Keratinocyte (primary cell): ENCODE results near the gene MEGF11. TPM values are rescaled to one million over a fixed set of nuclear protein-coding genes. Genes with fewer than 3 reads are reported as not detected.

Source experiments
- DNase-seq: peaks from one replicate; pipeline ENCODE4 v3.0.0-alpha.2; 2011; ENCODE audit warnings: low read depth, missing footprints, low spot score
- FAIRE-seq: peaks from 2 replicates; lab custom pipeline; 2011; peaks lifted over from hg19 to GRCh38; lab: Jason Lieb, UNC
- H2AFZ ChIP-seq: 2 replicates; pipeline ENCODE4 v1.6.0; 2012; ENCODE audit warnings: low read length, control low read depth, inconsistent platforms; ENCODE audit not compliant: control insufficient read depth
- H3K27ac ChIP-seq: 2 replicates; pipeline ENCODE4 v1.5.1; 2011; ENCODE audit warnings: low read length; ENCODE audit not compliant: control insufficient read depth, insufficient read depth
- H3K27me3 ChIP-seq: 3 replicates; pipeline ENCODE4 v1.6.0; 2011; ENCODE audit warnings: low read length; ENCODE audit not compliant: control insufficient read depth, insufficient read depth; ENCODE audit errors: extremely low read depth
- H3K36me3 ChIP-seq, 2 experiments: 2 replicates in 1 of 2; 3 replicates in 1 of 2; pipeline ENCODE4 v1.5.1; 2011; ENCODE audit warnings: low read length in 2 of 2, mild to moderate bottlenecking in 1 of 2; ENCODE audit not compliant: control insufficient read depth in 2 of 2, insufficient read depth in 2 of 2; ENCODE audit errors: extremely low read depth in 1 of 2
- H3K4me1 ChIP-seq: 3 replicates; pipeline ENCODE4 v1.5.1; 2011; ENCODE audit warnings: low read length; ENCODE audit not compliant: control insufficient read depth, insufficient read depth; ENCODE audit errors: extremely low read depth
- H3K4me2 ChIP-seq: 3 replicates; pipeline ENCODE4 v1.6.0; 2011; ENCODE audit warnings: low read depth, low read length; ENCODE audit not compliant: control insufficient read depth, insufficient read depth; ENCODE audit errors: extremely low read depth
- H3K4me3 ChIP-seq, 3 experiments: fragments of 200-600 bp in 1 of 3; sonication (generic) in 1 of 3; 2 replicates in 2 of 3; 3 replicates in 1 of 3; pipeline ENCODE4 v1.5.1; 2011 to 2016; ENCODE audit warnings: low read length in 3 of 3, mild to moderate bottlenecking in 3 of 3, control low read depth in 2 of 3, inconsistent platforms in 1 of 3, low read depth in 1 of 3, mixed read lengths in 1 of 3, mixed run types in 1 of 3, moderate library complexity in 1 of 3; ENCODE audit not compliant: control insufficient read depth in 2 of 3, insufficient read depth in 2 of 3; ENCODE audit errors: extremely low read depth in 1 of 3
- H3K79me2 ChIP-seq: 2 replicates; pipeline ENCODE4 v1.6.0; 2012; ENCODE audit warnings: low read length; ENCODE audit not compliant: control insufficient read depth, insufficient read depth
- H3K9ac ChIP-seq: 3 replicates; pipeline ENCODE4 v1.6.0; 2011; ENCODE audit warnings: low read length; ENCODE audit not compliant: control insufficient read depth, insufficient read depth; ENCODE audit errors: extremely low read depth
- H3K9me1 ChIP-seq: 3 replicates; pipeline ENCODE4 v1.6.0; 2011; ENCODE audit warnings: low read length; ENCODE audit not compliant: control insufficient read depth, insufficient read depth; ENCODE audit errors: extremely low read depth
- H3K9me3 ChIP-seq: 2 replicates; pipeline ENCODE4 v1.5.1; 2012; ENCODE audit warnings: low read depth, low read length; ENCODE audit not compliant: control insufficient read depth
- H4K20me1 ChIP-seq: 3 replicates; pipeline ENCODE4 v1.6.0; 2011; ENCODE audit warnings: low read length; ENCODE audit not compliant: control insufficient read depth, insufficient read depth; ENCODE audit errors: extremely low read depth
- EZH2 ChIP-seq: IDR thresholded peaks from one replicate; pipeline ENCODE4 v1.6.1; 2012; ENCODE audit warnings: inconsistent platforms, mild to moderate bottlenecking, low read length, moderate library complexity
- dilution Hi-C: fragments of 300-500 bp; cut with MboI; formaldehyde crosslinking; loops from one replicate; pipeline ENCODE4 v1.7.0; 2020; ENCODE audit warnings: low sequenced_read_pairs; ENCODE audit not compliant: extremely low pct_ligation_motif_present
- polyA plus RNA-seq, 5 experiments: library from polyadenylated mRNA; depleted of rRNA in 3 of 5; stranded (reverse) in 3 of 5; stranded (forward) in 1 of 5; unstranded in 1 of 5; fragments of >200 nt; gene quantifications; 1 replicate in 1 of 5; 2 replicates in 3 of 5; 3 replicates in 1 of 5; pipeline versions ENCODE4 v1.2.1 to v1.2.3, GENCODE V29; 2011 to 2012; ENCODE audit warnings: missing spikeins in 2 of 5, low read depth in 1 of 5, low replicate concordance in 1 of 5
- TF ChIP-seq, protein P1 (sequence below), 3 experiments: IDR thresholded peaks in 1 of 3; conservative IDR thresholded peaks in 1 of 3; optimal IDR thresholded peaks in 1 of 3; 2 replicates in 2 of 3; 3 replicates in 1 of 3; pipeline versions ENCODE3 to v1.5.1; 2011; ENCODE audit warnings: low read length in 3 of 3, mild to moderate bottlenecking in 3 of 3, moderate library complexity in 2 of 3, control low read depth in 1 of 3, inconsistent platforms in 1 of 3; ENCODE audit not compliant: insufficient read depth in 2 of 3; ENCODE audit errors: extremely low read depth in 1 of 3

Gene MEGF11
- polyA plus RNA-seq, 1 donor (not counting 4 experiments of a cell fraction or from before 2014, with no cell fraction given): not detected

DNA sequence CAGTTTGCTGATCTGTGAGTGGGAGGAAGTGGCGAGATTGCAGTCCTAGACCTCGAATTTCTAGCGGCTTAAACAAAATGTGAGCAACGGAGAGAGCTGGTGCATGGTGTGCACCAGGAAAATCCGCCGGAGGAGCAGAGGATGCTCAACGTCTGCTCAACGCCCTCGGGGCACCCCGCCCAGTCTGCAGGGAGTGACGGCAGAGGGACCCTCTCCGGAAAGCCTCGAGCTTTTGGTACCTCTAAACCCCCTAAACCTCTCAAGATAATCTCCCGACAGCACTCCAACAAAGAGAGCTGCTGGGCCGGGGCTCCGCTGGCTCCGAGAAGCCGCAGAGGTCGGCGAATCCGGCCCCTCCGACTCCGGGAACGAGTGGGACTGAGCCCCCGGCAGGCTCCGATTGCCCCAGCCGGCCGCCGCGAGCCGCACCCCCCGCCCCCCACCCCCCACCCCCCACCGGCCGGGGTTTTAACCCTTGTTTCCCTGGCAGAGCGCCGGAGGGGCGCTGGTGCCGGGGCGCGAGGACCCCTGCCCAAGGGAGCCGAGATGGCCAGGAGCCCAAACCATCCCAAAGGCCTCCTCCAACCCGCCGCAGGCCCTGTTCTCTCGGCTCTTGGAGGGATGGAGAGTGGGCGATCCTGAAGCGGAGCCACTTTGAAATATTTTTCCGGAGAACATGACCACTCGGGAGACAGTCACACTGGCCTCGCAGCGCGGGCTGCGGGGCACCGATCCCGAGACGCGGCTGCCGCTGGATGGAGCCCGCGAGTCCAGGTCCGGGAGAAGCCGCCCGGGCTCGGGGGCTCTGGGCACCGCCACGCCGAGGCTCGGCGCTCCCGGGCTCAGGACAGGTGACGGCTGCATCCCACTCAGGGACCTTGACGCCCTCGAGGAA is 1.5 kb downstream of the MEGF11 start:
- Histone ChIP-seq H3K79me2 (no peaks in the 10 kb centered on the region), H3K4me2 (peak overlapping the region; percentile 97), H3K4me1 (peaks cover 7% of the 10 kb centered on the region), H3K27me3 (peaks cover 65% of the 10 kb centered on the region), H4K20me1 (no peaks in the 10 kb centered on the region), H3K9me3 (no peaks in the 10 kb centered on the region), H3K9me1 (no peaks in the 10 kb centered on the region), H2AFZ (peak overlapping the region; percentile 76), H3K4me3 (peak overlapping the region; percentile 20 to 78 (median 68)), H3K9ac (peak overlapping the region; percentile 36), H3K27ac (no peak overlapping the region), H3K36me3 (no peaks in the 10 kb centered on the region)
- dilution Hi-C loops: no loop called here
- no peak for DNase-seq
- FAIRE-seq: no peak
- peak; percentile 36 for TF ChIP-seq EZH2
- TF ChIP-seq, protein P1, sequence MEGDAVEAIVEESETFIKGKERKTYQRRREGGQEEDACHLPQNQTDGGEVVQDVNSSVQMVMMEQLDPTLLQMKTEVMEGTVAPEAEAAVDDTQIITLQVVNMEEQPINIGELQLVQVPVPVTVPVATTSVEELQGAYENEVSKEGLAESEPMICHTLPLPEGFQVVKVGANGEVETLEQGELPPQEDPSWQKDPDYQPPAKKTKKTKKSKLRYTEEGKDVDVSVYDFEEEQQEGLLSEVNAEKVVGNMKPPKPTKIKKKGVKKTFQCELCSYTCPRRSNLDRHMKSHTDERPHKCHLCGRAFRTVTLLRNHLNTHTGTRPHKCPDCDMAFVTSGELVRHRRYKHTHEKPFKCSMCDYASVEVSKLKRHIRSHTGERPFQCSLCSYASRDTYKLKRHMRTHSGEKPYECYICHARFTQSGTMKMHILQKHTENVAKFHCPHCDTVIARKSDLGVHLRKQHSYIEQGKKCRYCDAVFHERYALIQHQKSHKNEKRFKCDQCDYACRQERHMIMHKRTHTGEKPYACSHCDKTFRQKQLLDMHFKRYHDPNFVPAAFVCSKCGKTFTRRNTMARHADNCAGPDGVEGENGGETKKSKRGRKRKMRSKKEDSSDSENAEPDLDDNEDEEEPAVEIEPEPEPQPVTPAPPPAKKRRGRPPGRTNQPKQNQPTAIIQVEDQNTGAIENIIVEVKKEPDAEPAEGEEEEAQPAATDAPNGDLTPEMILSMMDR (optimal IDR thresholded peaks at IDR 0.05 in 1 of 3, IDR thresholded peaks at IDR 0.05 in 1 of 3, conservative IDR thresholded peaks at IDR 0.05 in 1 of 3; ENCODE audit: extremely low read depth in 1 of 3, insufficient read depth in 2 of 3, low read length in 3 of 3): peak; percentile 56 to 79 (median 79)

DNA sequence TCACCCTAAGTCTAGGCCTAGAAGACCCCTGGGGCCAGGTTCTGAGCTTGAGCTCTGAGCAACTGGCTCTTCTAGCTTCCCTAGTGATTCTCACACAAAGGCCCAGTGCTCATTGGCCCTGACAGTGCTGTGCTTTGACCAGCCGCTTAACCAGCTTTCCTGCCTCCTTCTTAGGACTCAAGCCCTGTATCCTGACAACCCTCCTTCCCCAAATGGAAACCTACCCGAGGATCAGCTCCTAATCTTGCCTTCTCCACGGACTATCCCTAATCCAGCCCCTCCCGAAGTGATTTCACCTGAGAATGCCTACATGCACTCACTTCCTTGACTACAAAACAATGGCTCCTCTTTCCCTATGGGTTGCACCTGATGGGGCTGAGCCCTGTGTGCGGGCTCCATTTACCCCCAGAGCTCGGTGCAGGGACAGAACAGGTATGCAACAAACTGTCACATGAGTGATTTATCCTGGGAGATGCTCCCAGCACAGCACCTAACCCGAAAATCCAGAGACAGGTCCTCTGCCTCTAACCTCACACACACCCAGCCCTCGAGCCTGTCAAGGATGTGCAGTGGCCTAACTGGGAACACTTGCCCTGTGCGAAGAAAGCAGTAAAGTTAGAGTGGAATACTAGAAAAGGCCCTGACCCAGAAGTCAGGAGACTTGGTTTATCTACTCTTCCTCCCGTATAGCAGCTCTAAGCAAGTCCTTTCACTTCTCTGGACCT is 2.3 kb downstream of the MEGF11 start:
- Histone ChIP-seq H3K9me3 (no peaks in the 10 kb centered on the region), H3K4me2 (peak overlapping the region; percentile 8), H3K27me3 (peaks cover 57% of the 10 kb centered on the region), H3K9ac (no peak overlapping the region), H3K79me2 (no peaks in the 10 kb centered on the region), H3K4me1 (peaks cover 7% of the 10 kb centered on the region), H3K27ac (no peak overlapping the region), H4K20me1 (no peaks in the 10 kb centered on the region), H3K4me3 (no peak overlapping the region), H3K9me1 (no peaks in the 10 kb centered on the region), H3K36me3 (no peaks in the 10 kb centered on the region), H2AFZ (no peak overlapping the region)
- FAIRE-seq: peak; percentile 5
- DNase-seq: no peak
- dilution Hi-C loops: no loop called here
- no peak for TF ChIP-seq EZH2
- TF ChIP-seq, protein P1 (optimal IDR thresholded peaks at IDR 0.05 in 1 of 3, IDR thresholded peaks at IDR 0.05 in 1 of 3, conservative IDR thresholded peaks at IDR 0.05 in 1 of 3; ENCODE audit: extremely low read depth in 1 of 3, insufficient read depth in 2 of 3, low read length in 3 of 3): no peak
